Measurements from ENCODE around the gene SBF2.

DNA sequence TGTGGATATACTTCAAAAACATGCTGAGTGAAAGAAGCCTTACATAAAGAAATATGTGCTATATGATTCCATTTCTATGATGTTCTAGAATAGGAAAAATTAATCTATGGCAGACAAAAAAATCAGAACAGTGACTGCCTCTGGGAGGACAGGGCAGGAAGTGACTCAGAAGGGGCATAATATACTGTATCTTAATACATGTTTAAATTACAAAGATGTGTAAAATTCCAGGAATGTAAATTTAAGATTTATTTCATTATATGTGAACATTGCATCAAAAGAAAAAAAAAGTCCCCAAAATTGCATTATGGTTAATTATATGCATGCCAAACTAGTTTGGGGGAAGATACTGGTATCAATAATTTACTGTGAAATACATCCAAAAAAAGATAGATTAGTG lies 32.2 kb downstream of the SBF2 start:
- no peak for TF ChIP-seq GATA3 (IDR thresholded peaks at IDR 0.05; ENCODE audit: low read depth, low read length)
- no peak for TF ChIP-seq GATA2 (IDR thresholded peaks at IDR 0.05; ENCODE audit: low read depth, low read length)

Measured in SH-SY5Y (cell line).